ENCODE results near the gene WDR5. TPM values are rescaled to one million over a fixed set of nuclear protein-coding genes. Genes with fewer than 3 reads are reported as not detected.

WDR5 gene
- total and polyA plus RNA-seq, 9 of the 15 experiments (the other 6 are each of a cell fraction or from before 2014, with no cell fraction given) = 3.0 to 56.8 (median 38.6) TPM

DNA sequence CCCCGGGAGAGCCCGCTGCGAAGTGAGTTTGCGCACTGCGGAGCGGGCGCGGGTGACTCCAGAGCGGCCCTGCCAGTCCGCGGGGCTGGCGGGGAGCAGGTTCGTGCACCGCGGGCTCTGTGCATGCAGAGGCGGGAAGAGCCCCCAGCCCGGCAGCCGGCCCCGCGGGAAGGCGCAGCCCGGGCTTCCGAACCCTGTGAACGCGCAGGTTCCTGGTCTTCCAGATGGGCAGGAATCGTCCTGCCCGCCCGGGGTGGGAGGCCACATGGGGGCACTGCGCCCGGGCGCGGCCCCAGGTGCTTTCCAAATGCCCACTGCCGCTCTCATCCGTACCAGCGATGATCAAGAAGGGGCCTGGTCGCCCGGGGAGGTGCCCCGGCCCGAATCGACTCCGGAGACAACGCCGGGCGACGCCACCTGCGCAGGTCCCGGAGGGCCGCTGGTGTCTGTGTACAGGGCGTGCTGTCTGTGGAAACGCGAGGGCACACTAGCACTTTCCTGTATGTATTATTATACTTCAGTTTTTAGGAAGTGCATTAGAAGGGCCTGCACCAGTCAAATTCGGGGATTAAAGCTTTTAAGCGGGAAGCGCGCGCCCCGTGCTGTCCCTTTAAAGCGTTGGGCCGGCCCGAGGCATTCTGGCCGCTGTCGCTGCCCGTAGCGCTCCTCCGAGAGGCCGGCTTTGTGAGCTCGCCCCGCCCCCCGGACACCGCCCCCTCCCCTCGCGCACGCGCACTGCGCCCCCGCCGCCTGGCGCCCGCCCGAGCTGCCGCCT, at the start of gene WDR5 (continued):
- TF ChIP-seq, protein P1, sequence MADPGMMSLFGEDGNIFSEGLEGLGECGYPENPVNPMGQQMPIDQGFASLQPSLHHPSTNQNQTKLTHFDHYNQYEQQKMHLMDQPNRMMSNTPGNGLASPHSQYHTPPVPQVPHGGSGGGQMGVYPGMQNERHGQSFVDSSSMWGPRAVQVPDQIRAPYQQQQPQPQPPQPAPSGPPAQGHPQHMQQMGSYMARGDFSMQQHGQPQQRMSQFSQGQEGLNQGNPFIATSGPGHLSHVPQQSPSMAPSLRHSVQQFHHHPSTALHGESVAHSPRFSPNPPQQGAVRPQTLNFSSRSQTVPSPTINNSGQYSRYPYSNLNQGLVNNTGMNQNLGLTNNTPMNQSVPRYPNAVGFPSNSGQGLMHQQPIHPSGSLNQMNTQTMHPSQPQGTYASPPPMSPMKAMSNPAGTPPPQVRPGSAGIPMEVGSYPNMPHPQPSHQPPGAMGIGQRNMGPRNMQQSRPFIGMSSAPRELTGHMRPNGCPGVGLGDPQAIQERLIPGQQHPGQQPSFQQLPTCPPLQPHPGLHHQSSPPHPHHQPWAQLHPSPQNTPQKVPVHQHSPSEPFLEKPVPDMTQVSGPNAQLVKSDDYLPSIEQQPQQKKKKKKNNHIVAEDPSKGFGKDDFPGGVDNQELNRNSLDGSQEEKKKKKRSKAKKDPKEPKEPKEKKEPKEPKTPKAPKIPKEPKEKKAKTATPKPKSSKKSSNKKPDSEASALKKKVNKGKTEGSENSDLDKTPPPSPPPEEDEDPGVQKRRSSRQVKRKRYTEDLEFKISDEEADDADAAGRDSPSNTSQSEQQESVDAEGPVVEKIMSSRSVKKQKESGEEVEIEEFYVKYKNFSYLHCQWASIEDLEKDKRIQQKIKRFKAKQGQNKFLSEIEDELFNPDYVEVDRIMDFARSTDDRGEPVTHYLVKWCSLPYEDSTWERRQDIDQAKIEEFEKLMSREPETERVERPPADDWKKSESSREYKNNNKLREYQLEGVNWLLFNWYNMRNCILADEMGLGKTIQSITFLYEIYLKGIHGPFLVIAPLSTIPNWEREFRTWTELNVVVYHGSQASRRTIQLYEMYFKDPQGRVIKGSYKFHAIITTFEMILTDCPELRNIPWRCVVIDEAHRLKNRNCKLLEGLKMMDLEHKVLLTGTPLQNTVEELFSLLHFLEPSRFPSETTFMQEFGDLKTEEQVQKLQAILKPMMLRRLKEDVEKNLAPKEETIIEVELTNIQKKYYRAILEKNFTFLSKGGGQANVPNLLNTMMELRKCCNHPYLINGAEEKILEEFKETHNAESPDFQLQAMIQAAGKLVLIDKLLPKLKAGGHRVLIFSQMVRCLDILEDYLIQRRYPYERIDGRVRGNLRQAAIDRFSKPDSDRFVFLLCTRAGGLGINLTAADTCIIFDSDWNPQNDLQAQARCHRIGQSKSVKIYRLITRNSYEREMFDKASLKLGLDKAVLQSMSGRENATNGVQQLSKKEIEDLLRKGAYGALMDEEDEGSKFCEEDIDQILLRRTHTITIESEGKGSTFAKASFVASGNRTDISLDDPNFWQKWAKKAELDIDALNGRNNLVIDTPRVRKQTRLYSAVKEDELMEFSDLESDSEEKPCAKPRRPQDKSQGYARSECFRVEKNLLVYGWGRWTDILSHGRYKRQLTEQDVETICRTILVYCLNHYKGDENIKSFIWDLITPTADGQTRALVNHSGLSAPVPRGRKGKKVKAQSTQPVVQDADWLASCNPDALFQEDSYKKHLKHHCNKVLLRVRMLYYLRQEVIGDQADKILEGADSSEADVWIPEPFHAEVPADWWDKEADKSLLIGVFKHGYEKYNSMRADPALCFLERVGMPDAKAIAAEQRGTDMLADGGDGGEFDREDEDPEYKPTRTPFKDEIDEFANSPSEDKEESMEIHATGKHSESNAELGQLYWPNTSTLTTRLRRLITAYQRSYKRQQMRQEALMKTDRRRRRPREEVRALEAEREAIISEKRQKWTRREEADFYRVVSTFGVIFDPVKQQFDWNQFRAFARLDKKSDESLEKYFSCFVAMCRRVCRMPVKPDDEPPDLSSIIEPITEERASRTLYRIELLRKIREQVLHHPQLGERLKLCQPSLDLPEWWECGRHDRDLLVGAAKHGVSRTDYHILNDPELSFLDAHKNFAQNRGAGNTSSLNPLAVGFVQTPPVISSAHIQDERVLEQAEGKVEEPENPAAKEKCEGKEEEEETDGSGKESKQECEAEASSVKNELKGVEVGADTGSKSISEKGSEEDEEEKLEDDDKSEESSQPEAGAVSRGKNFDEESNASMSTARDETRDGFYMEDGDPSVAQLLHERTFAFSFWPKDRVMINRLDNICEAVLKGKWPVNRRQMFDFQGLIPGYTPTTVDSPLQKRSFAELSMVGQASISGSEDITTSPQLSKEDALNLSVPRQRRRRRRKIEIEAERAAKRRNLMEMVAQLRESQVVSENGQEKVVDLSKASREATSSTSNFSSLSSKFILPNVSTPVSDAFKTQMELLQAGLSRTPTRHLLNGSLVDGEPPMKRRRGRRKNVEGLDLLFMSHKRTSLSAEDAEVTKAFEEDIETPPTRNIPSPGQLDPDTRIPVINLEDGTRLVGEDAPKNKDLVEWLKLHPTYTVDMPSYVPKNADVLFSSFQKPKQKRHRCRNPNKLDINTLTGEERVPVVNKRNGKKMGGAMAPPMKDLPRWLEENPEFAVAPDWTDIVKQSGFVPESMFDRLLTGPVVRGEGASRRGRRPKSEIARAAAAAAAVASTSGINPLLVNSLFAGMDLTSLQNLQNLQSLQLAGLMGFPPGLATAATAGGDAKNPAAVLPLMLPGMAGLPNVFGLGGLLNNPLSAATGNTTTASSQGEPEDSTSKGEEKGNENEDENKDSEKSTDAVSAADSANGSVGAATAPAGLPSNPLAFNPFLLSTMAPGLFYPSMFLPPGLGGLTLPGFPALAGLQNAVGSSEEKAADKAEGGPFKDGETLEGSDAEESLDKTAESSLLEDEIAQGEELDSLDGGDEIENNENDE (IDR thresholded peaks at IDR 0.05; ENCODE audit: low read depth, low read length) = no peak
- no peak for TF ChIP-seq HMG20B (CRISPR knock-in tag; IDR thresholded peaks at IDR 0.05)
- TF ChIP-seq MIER1 (IDR thresholded peaks at IDR 0.05; ENCODE audit: low read depth) = no peak
- no peak for TF ChIP-seq RAD21 (CRISPR knock-in tag; conservative IDR thresholded peaks at IDR 0.05 in 1 of 2, IDR thresholded peaks at IDR 0.05 in 1 of 2)
- no peak for TF ChIP-seq ARID3A (IDR thresholded peaks at IDR 0.05; ENCODE audit: borderline replicate concordance, low read depth, low read length)
- TF ChIP-seq, protein P2, sequence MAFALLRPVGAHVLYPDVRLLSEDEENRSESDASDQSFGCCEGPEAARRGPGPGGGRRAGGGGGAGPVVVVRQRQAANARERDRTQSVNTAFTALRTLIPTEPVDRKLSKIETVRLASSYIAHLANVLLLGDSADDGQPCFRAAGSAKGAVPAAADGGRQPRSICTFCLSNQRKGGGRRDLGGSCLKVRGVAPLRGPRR (CRISPR knock-in tag; IDR thresholded peaks at IDR 0.05) = no peak
- TF ChIP-seq RBM39 (optimal IDR thresholded peaks at IDR 0.05; ENCODE audit: low read depth, low read length) = no peak

All from K562 (cell line).